Osteocyte (in vitro differentiated cells): ENCODE results near the gene POLR1F. TPM values are rescaled to one million over a fixed set of nuclear protein-coding genes. Genes with fewer than 3 reads are reported as not detected.

Experiments
- DNase-seq: peaks from one replicate; pipeline ENCODE4 v3.0.0; 2021; ENCODE audit warnings: mixed read lengths; ENCODE audit not compliant: unreplicated experiment; ENCODE audit errors: extremely low spot score
- H3K27ac Mint-ChIP-seq: one replicate; pipeline ENCODE4 v1.8.0; 2021; ENCODE audit warnings: mild to moderate bottlenecking, mixed read lengths; ENCODE audit not compliant: unreplicated experiment
- H3K27me3 Mint-ChIP-seq: one replicate; pipeline ENCODE4 v1.8.0; 2021; ENCODE audit warnings: mixed read lengths; ENCODE audit not compliant: unreplicated experiment
- H3K36me3 Mint-ChIP-seq: one replicate; pipeline ENCODE4 v1.8.0; 2021; ENCODE audit warnings: mixed read lengths; ENCODE audit not compliant: unreplicated experiment
- H3K4me1 Mint-ChIP-seq: one replicate; pipeline ENCODE4 v1.8.0; 2021; ENCODE audit warnings: mixed read lengths; ENCODE audit not compliant: unreplicated experiment
- H3K4me3 Mint-ChIP-seq: one replicate; pipeline ENCODE4 v1.8.0; 2021; ENCODE audit warnings: mild to moderate bottlenecking, moderate library complexity, mixed read lengths; ENCODE audit not compliant: unreplicated experiment
- H3K9me3 Mint-ChIP-seq: one replicate; pipeline ENCODE4 v1.8.0; 2021; ENCODE audit warnings: mixed read lengths; ENCODE audit not compliant: unreplicated experiment
- total RNA-seq: library from RNA; stranded (reverse); gene quantifications from 2 replicates; pipeline ENCODE4 v1.2.1, GENCODE V29; 2021
- TF ChIP-seq, protein P1 (sequence below): fragments of 200-600 bp; sonication (generic); IDR thresholded peaks from 2 replicates; pipeline ENCODE4 v1.5.0; 2021; ENCODE audit warnings: antibody characterized with exemption, mild to moderate bottlenecking, moderate library complexity

The POLR1F gene
- total RNA-seq, 1 donor from 2014 or later: 14.2 TPM

DNA sequence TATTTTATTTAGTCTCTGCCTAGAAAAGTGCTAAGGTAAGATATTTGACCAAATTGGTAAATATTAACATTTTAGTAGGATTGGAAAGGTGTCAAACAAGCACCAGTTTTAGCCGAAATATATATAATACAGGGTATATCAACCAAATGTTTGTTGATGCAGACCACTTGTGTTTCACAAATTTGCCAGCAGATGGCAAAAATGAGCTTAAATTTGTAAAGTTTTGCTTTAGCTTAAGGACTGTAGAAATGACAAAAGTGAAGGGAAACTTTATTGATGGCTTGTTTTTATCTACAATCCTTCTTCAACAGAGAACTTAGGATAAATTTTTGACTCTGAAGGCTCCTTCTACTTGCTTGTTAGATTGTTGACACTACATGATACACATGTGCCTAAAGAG is 4.8 kb upstream of the POLR1F start:
- no peak overlapping the region for H3K27ac Mint-ChIP-seq
- no peaks in the 10 kb centered on the region for H3K9me3 Mint-ChIP-seq
- no peak for DNase-seq
- H3K4me3 Mint-ChIP-seq: no peak overlapping the region
- H3K36me3 Mint-ChIP-seq: no peaks in the 10 kb centered on the region
- peaks cover 56% of the 10 kb centered on the region for H3K27me3 Mint-ChIP-seq
- TF ChIP-seq, protein P1, sequence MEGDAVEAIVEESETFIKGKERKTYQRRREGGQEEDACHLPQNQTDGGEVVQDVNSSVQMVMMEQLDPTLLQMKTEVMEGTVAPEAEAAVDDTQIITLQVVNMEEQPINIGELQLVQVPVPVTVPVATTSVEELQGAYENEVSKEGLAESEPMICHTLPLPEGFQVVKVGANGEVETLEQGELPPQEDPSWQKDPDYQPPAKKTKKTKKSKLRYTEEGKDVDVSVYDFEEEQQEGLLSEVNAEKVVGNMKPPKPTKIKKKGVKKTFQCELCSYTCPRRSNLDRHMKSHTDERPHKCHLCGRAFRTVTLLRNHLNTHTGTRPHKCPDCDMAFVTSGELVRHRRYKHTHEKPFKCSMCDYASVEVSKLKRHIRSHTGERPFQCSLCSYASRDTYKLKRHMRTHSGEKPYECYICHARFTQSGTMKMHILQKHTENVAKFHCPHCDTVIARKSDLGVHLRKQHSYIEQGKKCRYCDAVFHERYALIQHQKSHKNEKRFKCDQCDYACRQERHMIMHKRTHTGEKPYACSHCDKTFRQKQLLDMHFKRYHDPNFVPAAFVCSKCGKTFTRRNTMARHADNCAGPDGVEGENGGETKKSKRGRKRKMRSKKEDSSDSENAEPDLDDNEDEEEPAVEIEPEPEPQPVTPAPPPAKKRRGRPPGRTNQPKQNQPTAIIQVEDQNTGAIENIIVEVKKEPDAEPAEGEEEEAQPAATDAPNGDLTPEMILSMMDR: peak; percentile 70
- peaks cover 5% of the 10 kb centered on the region for H3K4me1 Mint-ChIP-seq

DNA sequence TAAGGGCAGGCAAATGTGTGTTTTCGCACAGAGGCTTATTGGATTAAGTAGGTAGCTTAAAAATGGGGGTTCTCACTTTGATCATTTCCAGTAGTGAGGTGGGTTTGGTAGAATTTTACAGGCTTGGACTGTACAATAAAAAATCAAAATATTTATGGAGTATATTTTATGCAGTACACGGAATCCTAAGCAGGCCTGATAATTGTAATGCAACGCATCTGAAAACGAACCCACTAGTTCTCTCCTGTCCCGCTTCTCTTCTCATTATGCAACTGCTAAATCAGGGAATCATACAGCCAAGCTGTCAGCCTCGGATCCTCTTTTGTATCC is 377 bp upstream of the POLR1F start:
- no peaks in the 10 kb centered on the region for H3K36me3 Mint-ChIP-seq
- H3K27ac Mint-ChIP-seq: peak overlapping the region; percentile 84
- H3K27me3 Mint-ChIP-seq: peaks cover 24% of the 10 kb centered on the region
- H3K9me3 Mint-ChIP-seq: no peaks in the 10 kb centered on the region
- TF ChIP-seq, protein P1: peak; percentile 1
- H3K4me3 Mint-ChIP-seq: peak overlapping the region; percentile 90
- no peak for DNase-seq
- H3K4me1 Mint-ChIP-seq: peaks cover 32% of the 10 kb centered on the region

DNA sequence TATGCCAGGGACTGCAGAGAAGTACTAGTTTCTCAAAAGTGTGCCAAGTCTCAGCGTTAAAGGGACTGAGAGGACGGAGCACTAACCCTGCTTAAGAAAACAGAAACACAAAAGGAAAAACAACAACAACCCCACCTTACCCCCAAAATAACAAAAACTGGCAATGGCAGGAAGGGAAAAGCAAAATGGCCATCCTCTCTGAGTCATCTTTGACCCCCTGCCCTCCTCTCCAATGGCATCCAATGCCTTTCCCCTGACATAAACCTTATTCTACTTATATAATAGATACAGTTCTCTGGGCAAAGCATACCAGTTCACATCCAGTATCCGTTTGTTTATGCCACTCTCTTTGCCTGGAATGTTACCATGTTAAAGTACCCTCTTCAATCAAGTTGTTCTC is 1.6 kb downstream of the POLR1F start:
- no peak overlapping the region for H3K27ac Mint-ChIP-seq
- no peak for DNase-seq
- peaks cover 13% of the 10 kb centered on the region for H3K36me3 Mint-ChIP-seq
- TF ChIP-seq, protein P1: no peak
- peak overlapping the region; percentile 18 for H3K4me3 Mint-ChIP-seq
- H3K27me3 Mint-ChIP-seq: peaks cover 19% of the 10 kb centered on the region
- peaks cover 32% of the 10 kb centered on the region for H3K4me1 Mint-ChIP-seq
- H3K9me3 Mint-ChIP-seq: peaks cover 9% of the 10 kb centered on the region

DNA sequence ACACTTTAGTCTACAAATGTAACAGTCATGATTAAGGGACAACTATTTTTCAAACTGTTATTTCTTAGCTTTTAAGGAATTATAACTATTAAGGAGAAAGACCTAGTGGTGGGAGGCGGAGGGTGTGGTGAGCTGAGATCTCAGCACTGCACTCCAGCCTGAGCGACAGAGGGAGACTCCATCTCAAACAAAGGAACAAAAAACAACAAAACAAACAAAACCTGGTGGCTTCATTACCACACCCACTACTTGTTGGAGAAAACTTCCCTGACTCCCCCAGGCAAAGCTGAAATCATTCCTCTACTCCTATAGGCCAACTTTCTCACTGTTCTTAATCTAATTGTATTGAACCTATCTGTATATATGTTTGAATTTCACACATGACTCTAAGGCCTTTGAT is 3.2 kb downstream of the POLR1F start:
- TF ChIP-seq, protein P1: no peak
- Mint-ChIP-seq H3K27me3 (peaks cover 7% of the 10 kb centered on the region), H3K4me3 (no peak overlapping the region), H3K9me3 (peaks cover 12% of the 10 kb centered on the region), H3K27ac (no peak overlapping the region), H3K36me3 (peaks cover 24% of the 10 kb centered on the region), H3K4me1 (peaks cover 32% of the 10 kb centered on the region)
- DNase-seq: no peak

DNA sequence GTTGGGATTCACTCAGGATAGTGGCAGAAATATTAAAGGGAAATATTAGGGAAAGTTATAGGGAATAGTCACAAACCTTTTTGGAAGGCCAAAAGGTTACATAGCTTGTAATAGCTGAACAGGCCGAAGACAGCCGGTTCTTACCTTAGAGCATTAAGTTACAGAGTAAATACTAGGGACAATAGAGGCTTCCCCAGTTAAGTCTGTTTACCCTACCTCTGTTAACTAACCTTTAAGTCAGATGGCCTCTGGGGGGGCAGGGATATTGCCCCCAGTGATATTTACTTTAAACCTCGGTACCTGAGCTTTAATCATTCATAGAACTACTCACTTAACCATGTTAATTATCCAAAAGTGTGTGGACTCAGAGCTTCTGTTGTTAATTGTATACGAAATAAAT is 7.4 kb downstream of the POLR1F start:
- Mint-ChIP-seq H3K27ac (no peak overlapping the region), H3K36me3 (peaks cover 44% of the 10 kb centered on the region), H3K4me3 (no peak overlapping the region), H3K4me1 (peaks cover 9% of the 10 kb centered on the region), H3K27me3 (no peaks in the 10 kb centered on the region), H3K9me3 (peaks cover 12% of the 10 kb centered on the region)
- DNase-seq: no peak
- TF ChIP-seq, protein P1: no peak
